Stimulated activated CD4-positive, alpha-beta T cell treated with anti-CD3 and anti-CD28 coated beads, Interleukin-4, amount 100 ng/mL, for 48 hours (primary cell): ENCODE measurements around the gene AQP5.
"Not testable (repeated sequence)": the region's sequence is repeated elsewhere in the genome, so short reads cannot be mapped to it uniquely, and the experiment has no call there.

Experiments
- DNase-seq, 2 donors: peaks; one replicate each; pipeline ENCODE4 v3.0.0-alpha.2; 2020; ENCODE audit warnings: low read depth in 2 of 2

AQP5 gene

DNA sequence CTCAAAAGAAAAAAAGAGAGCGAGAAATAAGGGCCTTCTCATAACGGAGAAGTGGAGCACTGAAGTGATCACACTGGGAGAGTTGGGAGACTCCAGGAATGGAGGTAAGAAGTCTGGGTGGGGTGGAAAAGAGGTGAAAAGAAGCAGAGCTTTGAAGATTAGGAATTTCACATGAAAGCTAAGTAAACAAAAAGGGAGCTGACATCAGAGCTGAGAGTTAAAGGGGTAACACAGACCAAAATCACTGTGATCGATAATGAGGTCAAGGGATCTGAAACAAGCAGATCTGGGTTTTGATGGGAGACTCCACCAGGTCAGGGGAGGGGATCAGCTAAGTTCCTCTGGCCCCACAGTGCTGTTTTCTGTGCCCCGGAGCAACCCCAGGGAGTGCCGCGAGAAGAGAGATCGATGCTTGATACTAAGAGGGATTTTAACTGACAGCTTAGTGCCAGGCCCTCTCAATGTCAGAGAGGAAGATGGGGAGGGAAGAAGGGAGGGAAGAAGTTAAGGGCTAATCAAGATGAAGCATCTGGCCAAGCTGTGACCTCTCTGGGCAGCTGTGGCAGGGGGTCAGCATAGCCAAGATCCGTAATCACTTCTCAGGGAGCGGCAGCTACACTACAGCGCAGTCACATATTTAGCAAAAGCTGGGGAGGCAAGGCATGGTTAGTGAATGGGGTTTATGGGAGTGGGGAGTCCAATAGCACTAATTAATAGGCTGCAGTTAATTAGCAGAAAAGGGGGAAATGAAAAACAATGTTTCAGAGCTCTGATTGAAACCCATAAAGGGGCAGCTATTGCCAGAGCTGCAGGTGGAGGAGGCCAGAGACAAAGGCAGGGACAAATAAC lies 19.1 kb downstream of the AQP5 start:
- DNase-seq: no peak

DNA sequence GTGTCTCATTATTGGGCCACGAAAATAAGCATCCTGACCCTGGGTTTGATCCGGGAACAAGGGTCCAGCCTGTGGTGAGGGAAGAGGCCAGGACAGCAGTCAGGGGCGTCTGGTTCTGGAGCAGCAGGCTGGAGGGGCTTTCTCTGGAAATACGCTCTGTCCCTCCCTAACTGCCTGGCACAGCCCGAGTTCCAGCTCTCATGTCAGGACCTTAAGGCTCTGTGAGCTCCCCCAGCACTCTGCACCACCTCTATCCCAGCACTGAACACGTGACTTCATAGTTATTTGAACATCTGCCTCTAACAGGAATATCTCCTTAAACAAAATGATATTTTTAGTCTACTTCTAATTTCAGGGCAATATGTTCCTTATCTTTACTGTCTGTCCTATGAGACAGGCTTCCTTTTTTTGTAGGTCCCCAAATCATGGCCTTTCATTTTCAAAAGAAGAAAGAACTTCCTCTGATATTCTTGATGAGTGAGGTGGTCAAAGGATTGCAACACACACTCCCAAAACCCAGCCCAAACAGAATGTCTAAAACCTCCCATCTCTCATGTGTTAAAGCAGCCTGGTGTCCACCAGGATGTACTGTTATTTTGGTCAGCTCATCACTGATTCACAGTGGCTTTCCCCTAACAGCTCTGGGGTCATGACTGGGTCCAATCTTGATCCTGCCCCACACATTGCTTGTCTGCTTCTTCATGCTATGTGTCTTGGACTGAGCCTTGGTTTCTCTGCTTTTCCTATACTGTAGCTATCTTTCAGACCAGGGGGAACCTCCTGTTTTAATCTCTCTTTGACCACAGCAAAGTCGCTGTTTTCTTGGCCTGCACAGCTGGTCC lies 20.8 kb downstream of the AQP5 start:
- no peak for DNase-seq

DNA sequence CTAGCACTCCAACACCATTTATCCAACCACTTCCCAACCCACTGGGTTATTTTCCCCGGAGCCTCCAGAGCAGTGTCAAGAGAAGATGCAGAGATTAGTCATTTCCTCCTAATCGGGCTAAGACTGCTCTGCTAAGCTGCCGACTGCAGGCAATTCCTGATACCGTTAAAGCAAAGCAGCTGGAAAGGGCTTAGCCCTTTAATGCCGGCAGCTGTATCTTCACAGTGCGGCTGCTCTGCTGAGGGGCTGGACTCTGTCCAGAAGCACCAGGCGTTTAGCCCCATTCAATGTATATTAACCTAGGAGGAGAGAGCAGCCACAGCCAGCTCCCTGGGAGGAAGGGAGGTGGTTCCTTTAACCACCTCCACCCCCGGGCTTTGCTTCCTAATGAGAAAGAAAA lies 22.2 kb downstream of the AQP5 start:
- no peak for DNase-seq

DNA sequence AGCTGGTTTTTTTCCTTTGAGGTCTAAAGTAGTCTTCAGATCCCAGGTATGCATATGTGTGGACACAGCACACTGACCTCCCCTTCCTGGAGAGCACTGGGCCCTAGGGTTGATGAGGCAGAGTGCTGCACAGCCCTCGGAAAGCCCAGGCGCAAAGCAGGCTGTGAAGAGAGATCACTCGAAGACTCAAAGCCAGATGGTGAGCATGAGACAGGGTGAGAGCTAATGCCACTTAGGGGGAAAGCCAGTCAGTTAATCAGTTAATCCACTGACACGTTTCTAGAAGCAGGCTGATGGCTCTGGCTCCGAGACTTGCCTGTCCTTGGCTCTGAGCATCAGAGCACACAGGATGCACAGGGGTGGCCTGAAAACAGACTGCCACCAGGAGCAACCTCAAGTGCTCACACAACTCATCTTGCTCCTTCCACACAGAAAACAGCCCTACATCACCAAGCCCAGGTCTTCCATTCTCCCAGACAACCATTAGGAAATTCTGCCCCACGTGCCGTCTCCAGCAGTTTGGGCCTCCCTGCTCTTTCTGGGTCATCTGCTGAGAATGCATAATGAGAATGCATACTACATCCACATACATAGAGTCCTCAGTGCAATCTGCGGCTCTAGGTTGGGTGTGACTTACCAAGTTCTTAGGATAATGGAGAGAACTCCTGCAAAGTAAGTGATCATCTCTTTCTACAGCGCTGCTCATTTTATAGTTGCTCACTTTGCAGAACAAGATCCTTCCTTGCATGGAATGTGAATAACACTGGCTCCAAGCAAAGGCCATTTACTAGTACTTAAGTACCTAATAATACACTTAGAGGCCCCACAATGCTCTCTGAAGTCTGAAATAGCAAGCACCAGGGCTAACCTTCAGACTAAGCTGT lies 23.0 kb downstream of the AQP5 start:
- no peak for DNase-seq

DNA sequence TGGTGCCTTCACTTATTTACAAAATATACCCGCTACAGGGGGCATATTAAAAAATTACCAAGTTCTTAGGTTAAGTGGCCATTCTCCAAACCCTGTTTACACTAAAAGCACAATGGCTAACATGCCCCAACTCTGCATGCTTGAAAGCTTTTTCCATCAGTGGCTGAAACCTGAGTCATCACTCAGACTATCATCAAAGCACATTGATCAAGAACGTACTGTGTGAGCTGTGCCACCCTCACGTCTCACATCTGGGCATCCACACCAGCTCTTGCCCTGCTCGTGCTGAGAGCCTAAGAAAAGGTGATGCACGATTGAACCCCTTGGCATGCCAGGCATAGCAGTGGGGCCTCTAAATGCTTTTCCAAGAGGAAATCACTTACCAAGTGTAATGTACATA lies 24.3 kb downstream of the AQP5 start:
- no peak for DNase-seq

DNA sequence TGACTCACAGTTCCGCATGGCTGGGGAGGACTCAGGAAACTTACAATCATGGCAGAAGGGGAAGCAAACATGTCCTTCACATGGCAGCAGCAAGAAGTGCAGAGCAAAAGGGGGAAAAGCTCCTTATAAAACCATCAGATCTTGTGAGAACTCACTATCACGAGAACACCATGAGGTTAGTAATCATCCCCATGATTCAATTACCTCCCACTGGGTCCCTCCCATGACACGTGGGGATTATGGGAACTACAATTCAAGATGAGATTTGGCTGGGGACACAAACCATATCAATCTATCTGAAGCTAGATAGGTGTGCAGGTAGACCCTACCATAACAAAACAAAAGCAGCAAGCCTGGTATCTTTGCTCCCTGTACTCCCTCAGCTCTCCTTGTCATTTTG lies 24.8 kb downstream of the AQP5 start:
- not testable (repeated sequence) for DNase-seq

DNA sequence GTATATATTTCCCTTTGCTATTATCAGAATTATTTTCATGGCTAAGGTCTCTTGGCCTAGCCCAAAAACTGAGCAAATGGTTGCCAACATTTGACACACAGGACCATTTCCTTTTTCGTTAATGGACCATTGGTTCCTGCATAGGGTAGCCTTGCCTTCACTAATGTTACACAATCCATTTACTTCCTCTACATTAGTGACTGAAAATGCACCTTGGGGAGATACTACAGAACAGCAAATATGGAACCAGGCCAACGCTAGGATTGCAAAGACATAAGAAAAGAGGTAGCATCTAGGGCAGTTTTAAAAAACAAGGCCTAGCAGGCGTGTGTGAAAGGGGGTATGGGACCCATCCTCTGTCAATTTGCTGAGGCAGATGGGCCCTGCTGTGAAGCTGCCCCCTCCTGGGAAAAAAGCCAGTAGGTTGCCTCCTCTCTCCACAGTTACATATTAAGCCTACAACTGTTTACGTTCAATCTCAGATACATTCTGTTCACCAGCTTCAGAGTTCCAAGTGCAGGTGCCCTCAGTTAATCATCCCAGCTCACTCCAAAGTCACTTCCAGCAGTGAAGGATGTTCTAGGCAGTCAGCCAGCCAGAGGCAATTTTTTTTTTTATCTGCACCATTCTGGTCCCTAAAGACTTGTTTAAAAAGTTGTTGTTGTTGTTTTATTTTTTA lies 26.1 kb downstream of the AQP5 start:
- DNase-seq: no peak

DNA sequence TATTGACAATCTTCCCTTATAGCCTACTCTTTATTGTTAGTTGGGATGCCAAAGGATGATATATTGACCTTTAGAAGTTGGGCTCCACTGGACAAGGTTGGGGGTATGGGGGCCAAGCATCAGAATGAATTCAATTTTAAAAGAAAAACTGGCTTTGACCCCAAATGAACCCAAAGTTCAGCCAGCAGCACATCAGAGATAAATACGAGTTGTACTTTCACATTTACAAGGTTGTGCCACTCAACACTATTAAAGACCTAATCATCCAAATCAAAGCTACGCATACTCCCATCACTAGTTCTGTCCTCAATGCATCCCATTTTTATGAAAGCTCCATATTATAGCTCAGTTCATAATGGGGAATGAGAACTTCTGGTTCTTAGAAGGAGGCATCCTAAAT lies 27.7 kb downstream of the AQP5 start:
- DNase-seq: not testable (repeated sequence)

DNA sequence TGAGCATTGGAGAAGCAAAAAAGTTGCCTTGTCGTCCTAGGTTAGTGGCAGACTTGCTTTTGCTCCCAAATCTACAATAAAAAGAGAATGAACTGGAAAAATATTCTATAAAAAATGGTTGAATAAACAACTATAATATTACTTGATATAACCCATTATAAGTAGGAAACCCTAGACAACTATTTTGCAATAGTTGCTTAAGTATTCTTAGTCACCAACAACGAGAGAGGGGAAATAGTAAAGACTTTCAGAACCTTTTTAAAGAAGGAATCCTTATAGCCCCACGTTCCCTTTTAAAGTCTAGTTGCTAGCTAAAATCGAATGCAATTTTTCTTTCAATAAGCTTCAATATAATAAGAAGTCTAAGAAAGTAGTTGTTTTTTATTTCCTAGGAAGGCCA lies 28.6 kb downstream of the AQP5 start:
- no peak for DNase-seq

DNA sequence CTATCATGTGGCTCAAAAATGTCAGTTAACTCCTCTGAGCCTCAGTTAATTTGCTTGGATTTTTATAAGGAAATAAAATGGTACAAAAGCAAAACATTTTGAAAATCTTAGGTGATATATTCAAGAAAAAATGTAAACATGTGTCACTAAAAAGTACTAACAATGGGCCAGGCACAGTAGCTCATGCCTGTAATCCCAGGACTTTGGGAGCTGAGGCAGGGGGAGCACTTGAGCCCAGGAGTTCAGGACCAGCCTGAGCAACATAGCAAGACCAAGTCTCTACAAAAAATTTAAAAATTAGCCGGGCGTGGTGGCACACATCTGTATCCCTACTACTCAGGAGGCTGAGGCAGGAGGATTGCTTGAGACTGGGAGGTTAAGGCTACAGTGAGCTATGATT lies 36.8 kb downstream of the AQP5 start:
- DNase-seq: no peak

DNA sequence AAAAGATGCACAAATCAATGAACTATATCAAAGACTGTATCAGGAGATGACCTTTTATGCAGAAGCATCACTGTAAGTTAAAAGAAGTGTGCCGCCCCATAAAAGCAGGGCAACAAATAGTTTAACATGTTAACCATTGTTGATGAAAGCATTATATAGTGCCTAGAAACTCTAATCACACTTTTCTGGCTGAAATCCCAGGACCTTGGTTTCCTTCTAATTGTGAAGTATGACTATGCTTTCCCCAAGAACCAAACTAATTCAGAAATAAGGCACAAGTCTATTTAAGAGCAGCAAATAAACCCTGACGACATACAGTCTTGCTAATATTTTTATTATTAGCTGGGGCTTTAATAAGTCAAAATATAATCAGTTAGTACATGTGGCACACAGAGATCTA lies 41.9 kb downstream of the AQP5 start:
- no peak for DNase-seq

DNA sequence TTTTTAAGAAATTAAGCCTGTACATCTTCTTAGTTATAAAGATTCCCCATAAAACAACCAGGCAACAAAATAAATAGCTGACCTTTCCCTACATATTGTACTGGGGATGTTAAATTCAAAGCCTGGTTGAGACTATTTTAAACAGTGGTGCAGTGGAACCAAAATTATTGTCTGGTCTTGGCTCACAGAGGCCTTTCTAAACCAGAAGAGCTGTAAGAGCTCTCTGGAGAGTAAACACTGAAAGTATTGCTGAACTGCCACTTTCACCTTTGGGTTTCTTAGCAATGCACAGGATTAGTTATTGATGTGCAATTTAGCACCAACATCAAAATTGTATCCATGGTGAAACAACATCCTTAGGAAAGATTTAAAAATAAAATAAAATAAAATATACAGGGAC lies 43.0 kb downstream of the AQP5 start:
- DNase-seq: no peak

DNA sequence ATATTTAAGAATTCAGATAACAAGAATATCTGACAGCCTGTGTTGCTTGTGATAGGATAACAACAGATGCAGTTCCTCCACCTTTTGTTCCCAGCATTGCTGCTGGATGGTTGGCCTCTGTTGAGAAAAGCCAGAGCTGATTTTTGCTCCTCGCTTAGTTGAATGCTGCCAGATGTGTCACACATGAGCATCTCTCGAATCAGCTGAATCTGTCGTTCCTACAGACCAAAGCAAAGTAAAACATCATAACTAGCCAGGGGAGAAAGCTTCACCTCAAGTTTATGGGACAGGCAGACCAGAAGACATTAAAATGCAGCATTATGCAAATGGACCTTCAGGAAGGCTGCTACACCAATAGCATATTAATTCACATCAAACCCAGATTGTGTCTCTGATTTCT lies 43.5 kb downstream of the AQP5 start:
- DNase-seq: no peak

DNA sequence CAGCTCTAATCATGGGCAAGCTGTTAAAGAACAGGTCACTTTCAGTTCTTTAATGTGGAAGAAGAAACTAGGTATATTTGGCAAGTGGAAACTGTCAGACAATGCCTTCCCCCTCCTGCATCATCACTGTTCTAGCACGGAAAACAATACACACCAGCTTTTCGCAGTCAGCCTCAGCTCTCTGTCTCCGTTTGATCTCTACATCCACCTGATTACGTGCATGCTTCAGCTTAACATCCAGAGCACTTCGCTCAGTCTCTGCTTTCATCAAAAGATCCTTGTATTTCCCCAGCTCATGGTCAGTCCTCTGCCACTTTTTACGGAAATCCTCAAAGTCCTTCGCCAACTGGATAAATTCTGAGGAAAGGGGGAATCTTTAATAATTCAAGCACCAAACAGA lies 44.6 kb downstream of the AQP5 start:
- DNase-seq: no peak

DNA sequence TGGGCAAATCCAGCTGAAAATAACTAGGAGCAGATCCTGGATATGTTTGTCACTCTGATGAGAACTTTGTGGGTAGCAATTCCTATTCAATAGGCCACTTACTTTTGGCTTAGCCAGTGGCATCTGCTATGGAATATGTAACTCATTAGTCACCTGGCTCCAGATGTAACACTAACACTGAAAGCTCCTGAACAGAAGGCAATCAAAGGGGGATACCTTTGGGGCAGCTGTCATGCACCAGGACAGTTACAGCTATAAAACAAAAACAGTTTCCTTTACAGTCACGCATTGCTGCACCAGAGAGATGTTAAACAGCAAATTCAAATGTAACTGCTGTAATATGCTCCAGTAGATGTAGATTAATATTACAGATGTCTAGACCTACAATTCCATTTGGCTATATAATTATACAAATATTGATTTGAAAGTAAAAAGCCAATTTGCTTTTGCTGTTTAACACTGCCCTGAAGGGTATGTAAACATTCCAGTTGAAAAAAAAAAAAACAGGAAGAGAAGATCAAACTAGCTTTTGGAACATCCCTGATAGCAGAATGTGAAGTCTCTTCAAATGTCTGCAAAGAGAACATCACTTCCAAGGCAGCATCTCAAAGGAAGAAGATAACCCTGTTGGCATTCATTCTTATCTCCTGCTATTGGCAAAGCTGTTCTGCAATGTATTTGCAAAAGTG lies 45.2 kb downstream of the AQP5 start:
- no peak for DNase-seq

DNA sequence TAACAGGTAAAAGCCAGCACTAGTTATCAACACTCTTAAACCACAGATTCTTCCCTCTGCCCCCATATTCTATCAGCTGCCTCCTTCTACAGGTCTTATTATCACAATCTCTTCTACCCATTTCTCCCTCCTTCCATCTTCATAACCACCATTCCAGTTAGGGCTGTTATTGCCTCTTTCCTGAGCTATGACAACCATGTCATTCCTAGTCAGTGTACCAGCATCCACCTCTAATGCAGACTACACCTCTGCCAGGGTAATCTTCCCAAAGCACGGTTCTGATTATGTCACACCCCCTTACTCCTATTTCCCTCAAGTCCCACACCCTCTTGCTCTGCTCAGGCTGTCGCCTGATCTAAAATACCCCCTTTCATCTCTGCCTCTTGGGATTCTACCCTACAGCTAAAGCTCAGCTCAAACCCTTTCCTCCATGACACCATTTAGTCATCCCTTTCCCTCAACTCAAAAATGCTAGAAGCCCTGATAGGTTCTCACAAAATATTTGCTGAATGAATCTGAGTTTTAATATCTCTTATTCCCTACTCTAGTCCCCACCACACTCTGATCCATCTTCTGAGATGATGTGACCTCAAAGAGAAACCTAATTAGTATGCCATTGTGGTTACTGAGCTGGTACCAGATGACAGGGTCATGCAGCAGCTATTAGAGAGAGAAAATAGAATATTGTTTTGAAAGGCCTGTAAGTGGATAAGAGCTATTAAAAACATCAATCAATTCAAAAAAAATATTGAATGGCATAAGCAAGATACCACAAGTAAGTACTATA lies 51.9 kb downstream of the AQP5 start:
- DNase-seq: no peak

DNA sequence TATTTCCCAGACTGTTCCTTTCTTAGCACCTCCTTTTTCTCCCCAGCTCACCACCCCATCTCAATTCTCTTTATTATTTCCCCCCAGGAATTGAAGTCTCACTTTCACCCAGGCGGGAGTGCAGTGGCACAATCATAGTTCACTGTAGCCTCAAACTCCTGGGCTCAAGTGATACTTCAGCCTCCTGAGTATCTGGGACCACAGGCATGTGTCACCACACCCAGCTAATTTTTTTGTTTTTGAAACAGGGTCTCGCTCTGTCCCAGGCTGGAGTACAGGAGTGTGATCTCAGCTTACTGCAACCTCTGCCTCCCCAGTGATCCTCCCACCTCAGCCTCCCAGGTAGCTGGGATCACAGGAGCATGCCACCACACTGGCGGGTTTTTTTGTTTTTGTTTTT lies 52.7 kb downstream of the AQP5 start:
- no peak for DNase-seq
